WTC11 (cell line): ENCODE data around the gene GRAMD2A. TPM values are rescaled to one million over a fixed set of nuclear protein-coding genes. Genes with fewer than 3 reads are reported as not detected.

Experiments
- ATAC-seq: fragments of 200-7000 bp; cut with Tn5 transposase; 2 replicates; pipeline ENCODE4 v1.10.0; 2021; ENCODE audit warnings: mild to moderate bottlenecking, moderate library complexity
- CTCF ChIA-PET: fragments of 300-600 bp; sonication (Branson Sonifier 250); formaldehyde crosslinking; loops from one replicate; lab custom pipeline; 2021; ENCODE audit warnings: antibody characterized with exemption; lab: Charles Lee
- POLR2A ChIA-PET: fragments of 350-600 bp; sonication (Branson Sonifier 250); formaldehyde crosslinking; loops from one replicate; lab custom pipeline; 2021; ENCODE audit warnings: antibody characterized with exemption; lab: Charles Lee
- DNase-seq: peaks from one replicate; pipeline ENCODE4 v3.0.0; 2021; ENCODE audit warnings: low spot score
- H3K27ac Mint-ChIP-seq: 2 replicates; pipeline ENCODE4 v1.8.0; 2021; ENCODE audit warnings: mixed read lengths
- H3K27me3 Mint-ChIP-seq: 2 replicates; pipeline ENCODE4 v1.8.0; 2021; ENCODE audit warnings: low read depth, mild to moderate bottlenecking, moderate library complexity, mixed read lengths
- H3K36me3 Mint-ChIP-seq: 2 replicates; pipeline ENCODE4 v1.8.0; 2021; ENCODE audit warnings: mixed read lengths
- H3K4me1 Mint-ChIP-seq: 2 replicates; pipeline ENCODE4 v1.8.0; 2022; ENCODE audit warnings: mixed read lengths
- H3K4me3 Mint-ChIP-seq: 2 replicates; pipeline ENCODE4 v1.8.0; 2021; ENCODE audit warnings: mild to moderate bottlenecking, moderate library complexity, mixed read lengths
- H3K9me3 Mint-ChIP-seq: 2 replicates; pipeline ENCODE4 v1.8.0; 2021; ENCODE audit warnings: mixed read lengths
- CREM ChIP-seq: sonication (generic); formaldehyde crosslinking; IDR thresholded peaks from 2 replicates; pipeline ENCODE4 v1.8.1; 2022; ENCODE audit warnings: mild to moderate bottlenecking, missing genetic modification reagents, moderate library complexity
- ELF4 ChIP-seq: sonication (generic); formaldehyde crosslinking; IDR thresholded peaks from 2 replicates; pipeline ENCODE4 v1.8.1; 2022; ENCODE audit warnings: low read depth, mild to moderate bottlenecking, moderate library complexity, missing genetic modification reagents
- FOXP1 ChIP-seq: sonication (generic); formaldehyde crosslinking; IDR thresholded peaks from 2 replicates; pipeline ENCODE4 v1.8.0; 2022; ENCODE audit warnings: missing genetic modification reagents, mild to moderate bottlenecking, moderate library complexity, borderline replicate concordance
- IRF2 ChIP-seq: sonication (generic); formaldehyde crosslinking; IDR thresholded peaks from 2 replicates; pipeline ENCODE4 v1.8.0; 2022; ENCODE audit warnings: low read depth, missing genetic modification reagents, borderline replicate concordance
- MLX ChIP-seq: sonication (generic); formaldehyde crosslinking; IDR thresholded peaks from 2 replicates; pipeline ENCODE4 v1.8.1; 2023; ENCODE audit warnings: mild to moderate bottlenecking, missing genetic modification reagents, moderate library complexity
- NR1H2 ChIP-seq: sonication (generic); formaldehyde crosslinking; IDR thresholded peaks from 2 replicates; pipeline ENCODE4 v1.9.0; 2021; ENCODE audit warnings: mild to moderate bottlenecking, moderate library complexity, missing genetic modification reagents
- ZNF317 ChIP-seq: sonication (generic); formaldehyde crosslinking; IDR thresholded peaks from 2 replicates; pipeline ENCODE4 v1.8.1; 2023; ENCODE audit warnings: low read depth, mild to moderate bottlenecking, moderate library complexity, missing genetic modification reagents, borderline replicate concordance
- ZNF425 ChIP-seq: fragments of 250-450 bp; sonication (Bioruptor Pico); conservative IDR thresholded peaks from 2 replicates; pipeline ENCODE4 v1.9.0; 2021; ENCODE audit warnings: mild to moderate bottlenecking
- total RNA-seq: library from RNA; stranded (reverse); gene quantifications from 3 replicates; pipeline ENCODE4 v1.2.3, GENCODE V29; 2021
- TF ChIP-seq, protein P1 (sequence below): fragments of 250-450 bp; sonication (Bioruptor Pico); IDR thresholded peaks from 2 replicates; pipeline ENCODE4 v1.9.0; 2021; ENCODE audit warnings: mild to moderate bottlenecking
- TF ChIP-seq, protein P2 (sequence below): sonication (generic); formaldehyde crosslinking; IDR thresholded peaks from 2 replicates; pipeline ENCODE4 v1.8.1; 2022; ENCODE audit warnings: mild to moderate bottlenecking, missing genetic modification reagents, moderate library complexity, borderline replicate concordance
- TF ChIP-seq, protein P3 (sequence below): sonication (generic); formaldehyde crosslinking; IDR thresholded peaks from 2 replicates; pipeline ENCODE4 v1.8.1; 2023; ENCODE audit warnings: mild to moderate bottlenecking, missing genetic modification reagents, moderate library complexity

GRAMD2A gene
- total RNA-seq, 1 experiment from 2014 or later, result 1.9 TPM

DNA sequence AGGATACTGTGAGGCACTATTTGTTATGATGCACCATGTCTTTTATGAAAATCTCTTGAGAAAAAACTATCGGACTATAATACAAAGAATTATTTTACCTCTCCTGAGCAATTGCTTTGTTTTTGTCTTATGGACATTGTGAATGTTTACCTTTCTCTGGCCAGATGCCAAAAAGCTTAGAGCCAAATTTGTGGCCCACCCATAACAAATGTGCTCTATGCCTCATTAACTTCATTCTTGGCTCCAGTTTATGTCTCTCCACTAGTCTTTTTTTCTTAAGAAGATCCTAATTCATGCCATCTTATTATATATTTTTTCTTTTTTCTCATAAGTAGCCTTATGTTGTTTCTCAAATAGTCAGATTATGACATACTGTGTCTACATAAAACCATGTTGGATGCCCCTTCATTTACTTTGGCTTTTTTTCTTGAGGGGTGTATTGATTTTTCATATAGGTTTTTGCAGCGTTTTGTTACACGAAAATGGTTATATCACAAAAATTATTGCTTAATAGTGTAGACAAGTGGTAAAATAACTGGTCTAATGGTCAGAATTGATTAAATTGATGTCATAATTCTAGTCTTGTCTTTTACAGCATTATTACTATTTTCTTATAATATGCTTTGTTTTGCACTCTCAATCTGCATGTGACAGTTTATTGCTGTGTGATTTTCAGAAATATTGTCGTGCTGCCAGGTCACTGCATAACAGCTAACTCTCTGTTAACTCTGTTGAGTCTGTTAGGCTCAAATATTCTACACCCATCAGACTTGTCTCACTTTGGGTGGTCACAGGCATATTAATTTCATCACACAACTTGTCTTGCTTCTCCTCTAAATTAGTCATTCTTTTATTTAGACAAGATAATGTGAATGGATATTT is 61.2 kb downstream of the GRAMD2A start (continued):
- no peak for TF ChIP-seq ZNF425
- TF ChIP-seq, protein P1, sequence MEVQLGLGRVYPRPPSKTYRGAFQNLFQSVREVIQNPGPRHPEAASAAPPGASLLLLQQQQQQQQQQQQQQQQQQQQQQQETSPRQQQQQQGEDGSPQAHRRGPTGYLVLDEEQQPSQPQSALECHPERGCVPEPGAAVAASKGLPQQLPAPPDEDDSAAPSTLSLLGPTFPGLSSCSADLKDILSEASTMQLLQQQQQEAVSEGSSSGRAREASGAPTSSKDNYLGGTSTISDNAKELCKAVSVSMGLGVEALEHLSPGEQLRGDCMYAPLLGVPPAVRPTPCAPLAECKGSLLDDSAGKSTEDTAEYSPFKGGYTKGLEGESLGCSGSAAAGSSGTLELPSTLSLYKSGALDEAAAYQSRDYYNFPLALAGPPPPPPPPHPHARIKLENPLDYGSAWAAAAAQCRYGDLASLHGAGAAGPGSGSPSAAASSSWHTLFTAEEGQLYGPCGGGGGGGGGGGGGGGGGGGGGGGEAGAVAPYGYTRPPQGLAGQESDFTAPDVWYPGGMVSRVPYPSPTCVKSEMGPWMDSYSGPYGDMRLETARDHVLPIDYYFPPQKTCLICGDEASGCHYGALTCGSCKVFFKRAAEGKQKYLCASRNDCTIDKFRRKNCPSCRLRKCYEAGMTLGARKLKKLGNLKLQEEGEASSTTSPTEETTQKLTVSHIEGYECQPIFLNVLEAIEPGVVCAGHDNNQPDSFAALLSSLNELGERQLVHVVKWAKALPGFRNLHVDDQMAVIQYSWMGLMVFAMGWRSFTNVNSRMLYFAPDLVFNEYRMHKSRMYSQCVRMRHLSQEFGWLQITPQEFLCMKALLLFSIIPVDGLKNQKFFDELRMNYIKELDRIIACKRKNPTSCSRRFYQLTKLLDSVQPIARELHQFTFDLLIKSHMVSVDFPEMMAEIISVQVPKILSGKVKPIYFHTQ (CRISPR knock-in tag), result no peak
- TF ChIP-seq, protein P2, sequence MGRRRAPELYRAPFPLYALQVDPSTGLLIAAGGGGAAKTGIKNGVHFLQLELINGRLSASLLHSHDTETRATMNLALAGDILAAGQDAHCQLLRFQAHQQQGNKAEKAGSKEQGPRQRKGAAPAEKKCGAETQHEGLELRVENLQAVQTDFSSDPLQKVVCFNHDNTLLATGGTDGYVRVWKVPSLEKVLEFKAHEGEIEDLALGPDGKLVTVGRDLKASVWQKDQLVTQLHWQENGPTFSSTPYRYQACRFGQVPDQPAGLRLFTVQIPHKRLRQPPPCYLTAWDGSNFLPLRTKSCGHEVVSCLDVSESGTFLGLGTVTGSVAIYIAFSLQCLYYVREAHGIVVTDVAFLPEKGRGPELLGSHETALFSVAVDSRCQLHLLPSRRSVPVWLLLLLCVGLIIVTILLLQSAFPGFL (CRISPR knock-in tag), result no peak

DNA sequence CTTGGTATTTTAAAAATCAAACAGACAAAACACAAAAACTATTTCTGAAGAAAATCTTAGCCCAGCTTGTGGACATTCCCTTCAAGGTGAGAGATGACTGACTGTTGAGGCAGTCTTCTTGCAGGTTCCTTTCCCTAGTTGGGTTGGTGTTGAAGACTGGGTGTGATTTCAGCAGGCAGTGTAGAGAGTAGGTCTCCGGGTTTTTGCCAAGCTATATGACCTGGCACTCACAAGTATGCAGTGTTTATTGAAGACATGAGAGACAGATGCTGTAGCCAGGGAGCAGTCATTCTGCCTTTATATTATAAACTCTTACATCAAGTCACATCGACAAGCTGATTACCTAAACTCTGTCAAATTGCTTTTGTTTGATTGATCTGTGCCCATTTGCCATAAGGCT is 61.9 kb downstream of the GRAMD2A start:
- ATAC-seq, result no peak
- Mint-ChIP-seq H3K9me3 (no peaks in the 10 kb centered on the region), H3K36me3 (no peaks in the 10 kb centered on the region), H3K27ac (no peak overlapping the region), H3K4me1 (no peaks in the 10 kb centered on the region), H3K4me3 (no peak overlapping the region), H3K27me3 (no peaks in the 10 kb centered on the region)
- ChIA-PET CTCF (no interaction called here), POLR2A (no interaction called here)
- no peak for TF ChIP-seq IRF2 (CRISPR knock-in tag)
- no peak for TF ChIP-seq CREM
- no peak for DNase-seq

GRCh38 chr15:72133211-72133610 is 64.4 kb downstream of the GRAMD2A start:
- Mint-ChIP-seq H3K4me1 (no peaks in the 10 kb centered on the region), H3K27ac (no peak overlapping the region; the same call in 1 of the 2 replicates), H3K4me3 (no peak overlapping the region), H3K27me3 (no peaks in the 10 kb centered on the region), H3K9me3 (no peaks in the 10 kb centered on the region), H3K36me3 (no peaks in the 10 kb centered on the region)
- no peak for TF ChIP-seq ELF4
- TF ChIP-seq NR1H2 (CRISPR knock-in tag), result no peak
- TF ChIP-seq, protein P3, sequence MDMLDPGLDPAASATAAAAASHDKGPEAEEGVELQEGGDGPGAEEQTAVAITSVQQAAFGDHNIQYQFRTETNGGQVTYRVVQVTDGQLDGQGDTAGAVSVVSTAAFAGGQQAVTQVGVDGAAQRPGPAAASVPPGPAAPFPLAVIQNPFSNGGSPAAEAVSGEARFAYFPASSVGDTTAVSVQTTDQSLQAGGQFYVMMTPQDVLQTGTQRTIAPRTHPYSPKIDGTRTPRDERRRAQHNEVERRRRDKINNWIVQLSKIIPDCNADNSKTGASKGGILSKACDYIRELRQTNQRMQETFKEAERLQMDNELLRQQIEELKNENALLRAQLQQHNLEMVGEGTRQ (CRISPR knock-in tag), result no peak
- no peak for TF ChIP-seq FOXP1
- no peak for TF ChIP-seq ZNF317 (CRISPR knock-in tag)
- no peak for TF ChIP-seq MLX
- ChIA-PET POLR2A (no interaction called here), CTCF (interaction anchor here (1.3 kb wide), 1 partner anchor 22 kb away, joined by 3 read pairs; no protein-coding TSS in a partner anchor)
- DNase-seq (no peak), ATAC-seq (no peak)
